ENCODE data around the gene PPP1R15B.

PPP1R15B gene

DNA sequence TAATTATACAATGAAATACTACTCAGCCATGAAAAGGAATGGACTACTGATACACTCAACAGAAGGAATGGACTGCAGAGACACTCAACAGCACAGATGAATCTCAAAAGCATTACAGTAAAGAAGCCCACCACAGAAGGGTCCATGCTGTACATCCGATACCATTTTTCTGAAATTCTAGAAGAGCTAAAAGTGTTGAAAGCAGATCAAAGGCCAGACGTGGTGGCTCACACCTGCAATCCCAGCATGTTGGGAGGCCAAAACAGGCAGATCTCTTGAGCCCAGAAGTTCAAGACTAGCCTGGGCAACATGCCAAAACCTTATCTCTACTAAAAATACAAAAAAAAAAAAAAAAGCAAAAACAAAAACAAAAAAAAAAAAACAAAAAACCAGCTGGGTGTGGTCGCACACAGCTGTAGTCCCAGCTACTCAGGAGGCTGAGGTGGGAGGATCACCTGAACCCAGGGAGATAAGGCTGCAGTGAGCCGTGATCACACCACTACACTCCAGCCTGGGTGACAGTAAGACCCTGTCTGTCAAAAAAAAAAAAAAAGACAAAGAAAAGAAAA is 15.5 kb downstream of the PPP1R15B start:
- no peak for DNase-seq

- DNase-seq = no peak
These were observed 20.0 kb downstream of the PPP1R15B start for GRCh38 chr1:204391629-204392028.

GRCh38 chr1:204390751-204391466 is 20.7 kb downstream of the PPP1R15B start:
- no peak for DNase-seq

DNA sequence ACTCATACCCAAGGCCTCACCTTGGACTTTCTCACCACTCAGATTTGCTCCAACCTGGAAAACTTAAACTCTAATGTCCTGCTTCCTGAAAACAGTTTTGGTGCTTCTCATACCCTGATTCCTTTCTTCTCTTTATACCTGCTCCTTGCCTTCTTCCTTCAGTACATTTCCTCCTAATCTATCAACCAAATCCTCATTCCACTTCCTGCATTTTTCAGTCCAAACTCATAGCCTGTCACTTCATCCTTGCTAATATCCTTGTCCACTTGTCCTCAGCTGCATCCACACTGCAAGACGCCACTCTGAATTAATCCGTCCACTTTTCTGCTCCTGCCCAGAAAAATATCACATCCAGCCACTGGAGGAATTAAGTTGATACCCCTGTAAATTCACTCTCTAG is 25.9 kb downstream of the PPP1R15B start:
- DNase-seq = no peak

- DNase-seq = peak; percentile 25
These were observed 26.8 kb downstream of the PPP1R15B start for GRCh38 chr1:204384636-204385352.

- no peak for DNase-seq
These were observed 28.3 kb downstream of the PPP1R15B start for GRCh38 chr1:204383163-204383904.

- DNase-seq = no peak
These were observed 28.9 kb downstream of the PPP1R15B start for GRCh38 chr1:204382714-204383083.

- DNase-seq = no peak
These were observed 31.3 kb downstream of the PPP1R15B start for GRCh38 chr1:204380293-204380831.

DNA sequence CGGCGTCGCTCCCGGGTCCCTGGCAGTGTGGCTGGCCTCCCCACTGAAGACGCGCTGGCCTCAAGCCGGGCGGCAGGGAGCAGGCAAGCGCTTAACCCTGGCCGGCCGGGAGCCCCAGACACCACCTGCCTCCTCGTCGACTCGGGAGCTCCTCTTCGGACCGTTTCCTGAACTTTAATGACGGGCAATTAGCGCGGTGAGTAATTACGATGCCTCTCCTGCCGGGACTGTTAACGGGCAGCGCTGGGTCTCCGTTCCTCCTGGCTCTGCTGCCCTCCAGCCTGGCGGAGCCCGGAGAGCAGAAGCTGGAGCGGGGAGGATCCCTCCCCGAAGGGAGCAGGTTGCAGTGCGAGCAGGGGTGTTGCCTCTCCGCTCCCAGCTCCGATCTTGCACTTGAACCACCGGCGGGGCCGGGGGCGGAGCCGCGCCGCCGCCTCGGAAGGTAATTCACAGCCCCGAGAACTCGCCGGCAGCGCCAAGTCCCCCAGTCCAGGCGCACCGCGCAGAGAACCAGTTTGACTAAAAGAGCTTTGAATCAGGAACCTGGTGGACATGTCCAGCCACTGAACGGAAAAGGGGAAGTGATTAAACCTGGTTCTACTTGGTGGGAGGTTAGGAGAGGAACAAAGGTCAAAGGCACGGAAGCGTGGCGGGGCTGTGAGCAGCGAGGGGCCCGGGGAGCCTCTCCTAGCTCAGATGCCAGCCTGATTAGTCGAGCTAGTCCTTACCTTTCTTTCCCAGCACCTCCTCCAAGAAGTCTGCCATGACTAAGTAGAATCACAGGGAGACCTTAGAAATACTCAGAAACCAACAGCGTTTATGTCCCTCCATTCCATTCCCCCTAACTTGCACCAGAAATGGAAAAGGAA is 33.6 kb downstream of the PPP1R15B start:
- DNase-seq = peak; percentile 7

DNA sequence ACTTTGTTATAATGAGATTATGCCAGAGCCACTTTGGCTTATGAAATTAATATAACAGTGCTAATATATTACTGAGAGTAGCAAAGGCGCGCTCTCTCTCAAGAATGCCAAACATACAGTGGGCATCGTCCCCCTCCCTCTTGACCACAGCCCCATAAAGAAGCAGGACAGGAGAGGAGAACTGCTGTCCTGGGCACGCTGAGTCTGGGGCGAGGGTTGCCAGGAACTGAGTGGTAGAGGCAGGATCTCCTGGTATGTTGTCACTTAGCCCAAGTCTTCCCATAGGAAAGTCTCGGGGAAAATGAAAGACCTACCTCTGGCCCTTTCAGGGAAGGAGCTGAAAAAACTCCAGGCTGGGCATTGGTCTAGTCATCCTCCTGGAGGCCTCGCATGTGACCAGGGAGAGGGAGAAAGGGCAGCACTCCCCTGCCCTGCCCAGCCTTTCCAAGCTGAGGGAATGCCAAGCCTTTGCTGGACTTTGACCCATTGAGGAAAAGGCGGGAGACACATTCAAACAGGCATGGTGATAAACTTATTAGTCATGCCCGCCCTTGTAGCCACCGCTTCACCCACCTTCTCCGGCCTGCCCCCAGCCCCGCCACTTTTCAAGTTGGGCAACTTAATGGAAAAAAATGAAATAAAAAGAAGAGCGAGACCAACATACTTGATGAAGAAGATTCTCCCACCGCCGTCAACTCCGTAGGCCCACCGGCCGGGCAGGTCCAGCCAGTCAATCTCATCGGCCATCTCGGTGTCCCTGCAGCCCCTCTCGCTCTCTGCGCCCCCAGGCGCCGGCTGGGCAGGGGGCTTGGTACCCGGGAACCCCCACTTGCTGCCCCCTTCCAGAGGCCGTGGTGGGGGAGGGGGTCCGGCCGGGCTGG is 34.5 kb downstream of the PPP1R15B start:
- DNase-seq = no peak

DNA sequence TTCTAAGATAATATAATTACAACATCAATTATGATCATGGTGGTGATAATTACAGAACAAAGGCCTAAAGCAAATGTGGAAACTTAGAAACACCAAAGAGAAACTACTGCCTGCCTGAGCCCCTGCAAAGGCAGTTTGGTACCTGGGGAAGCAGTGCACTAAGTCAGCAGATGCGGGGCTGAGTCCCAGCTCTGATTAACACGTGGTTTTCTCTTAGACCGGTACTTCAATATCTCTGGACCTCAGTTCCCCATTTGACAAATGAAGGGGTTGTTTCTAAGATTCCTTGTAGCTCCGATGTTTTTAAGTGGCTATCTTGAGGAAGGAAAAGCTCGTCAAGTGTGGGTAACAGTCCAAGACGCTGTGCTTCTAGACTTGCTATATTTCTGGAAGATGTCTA is 35.2 kb downstream of the PPP1R15B start:
- no peak for DNase-seq

DNA sequence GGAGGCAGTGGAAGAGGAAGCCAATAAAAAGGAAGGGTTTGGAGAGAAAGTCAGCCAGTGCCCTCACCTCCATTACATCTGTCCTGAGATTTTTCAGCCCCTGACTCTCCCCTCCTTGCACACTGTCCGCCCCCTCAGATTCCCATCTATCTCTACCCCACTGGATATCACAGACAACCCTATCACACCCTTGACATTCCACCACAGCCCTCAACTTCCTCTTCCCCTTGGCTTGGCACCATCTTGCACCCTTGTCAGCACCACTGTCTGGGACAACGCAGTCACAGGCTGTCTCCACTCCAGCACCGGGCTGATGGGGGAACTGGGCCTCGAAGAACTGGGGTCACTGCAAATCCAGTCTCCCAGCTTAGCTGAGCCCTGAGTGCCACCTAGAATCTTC is 37.7 kb downstream of the PPP1R15B start:
- no peak for DNase-seq

- DNase-seq = no peak
These were observed 41.4 kb downstream of the PPP1R15B start for GRCh38 chr1:204370176-204370575.

GRCh38 chr1:204368996-204369726 is 42.5 kb downstream of the PPP1R15B start:
- no peak for DNase-seq

DNA sequence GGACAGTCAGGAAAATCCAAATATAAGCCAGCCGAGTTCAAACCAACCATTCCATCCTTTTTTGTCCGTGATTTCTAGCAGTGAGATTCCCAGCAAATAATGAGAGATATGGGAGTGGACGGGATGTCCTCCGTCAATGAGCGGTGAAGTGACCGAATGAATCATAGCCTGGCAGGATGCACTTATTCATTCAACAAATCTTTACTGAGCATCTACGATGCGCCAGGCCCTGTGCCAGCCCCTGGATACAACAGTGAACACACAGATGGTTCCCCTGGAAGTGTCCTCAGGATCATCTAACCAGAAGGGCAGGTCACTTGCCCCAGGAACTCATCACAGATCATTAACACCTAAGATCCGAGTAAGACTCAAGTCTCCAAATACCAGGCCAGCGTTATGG is 43.7 kb downstream of the PPP1R15B start:
- DNase-seq = no peak

DNA sequence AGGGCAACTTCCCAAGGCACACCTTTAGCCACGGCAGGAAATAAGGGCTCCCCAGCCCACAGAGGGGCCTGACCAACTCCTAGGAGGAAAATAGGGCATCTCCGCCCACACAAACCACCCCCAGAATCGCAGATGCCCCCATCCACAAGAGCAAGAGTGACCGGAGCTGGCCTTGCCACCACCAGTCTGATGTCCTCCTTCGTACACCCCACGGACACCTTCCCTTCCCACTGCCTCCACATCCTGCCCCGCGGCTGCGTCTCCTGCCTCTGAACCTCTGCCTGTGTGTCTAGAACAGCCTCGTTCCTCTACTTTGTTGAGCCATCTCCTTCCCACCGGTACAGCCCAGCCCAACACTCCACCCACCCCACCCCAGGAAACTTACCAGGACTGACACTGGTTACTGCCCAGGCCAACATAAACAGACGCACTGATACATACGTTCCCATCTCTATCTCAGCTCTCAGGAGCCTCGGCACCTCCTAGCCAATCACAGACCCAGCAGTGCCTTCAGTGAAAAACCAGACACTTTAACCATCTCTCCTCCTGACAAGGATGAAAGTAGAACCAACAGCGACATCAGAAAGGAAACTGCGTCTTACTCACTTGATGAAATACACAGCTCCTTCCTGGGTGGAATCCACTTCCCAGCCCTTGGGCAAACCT is 44.3 kb downstream of the PPP1R15B start:
- no peak for DNase-seq

- peak; percentile 10 for DNase-seq
These were observed 44.9 kb downstream of the PPP1R15B start for GRCh38 chr1:204366759-204367158.

- peak; percentile 82 for DNase-seq
These were observed 48.1 kb downstream of the PPP1R15B start for GRCh38 chr1:204363335-204364114.

- DNase-seq = no peak
These were observed 48.7 kb downstream of the PPP1R15B start for GRCh38 chr1:204362984-204363334.
